GM10266 (cell line): ENCODE measurements around the gene CD151.

ENCODE experiments used
- DNase-seq: peaks from one replicate; pipeline ENCODE4 v3.0.0; 2012; ENCODE audit errors: extremely low spot score
- TF ChIP-seq, protein P1 (sequence below): IDR thresholded peaks from 2 replicates; pipeline ENCODE4 v1.5.1; 2012; ENCODE audit warnings: mild to moderate bottlenecking, low read depth; ENCODE audit not compliant: control insufficient read depth, insufficient read depth; ENCODE audit errors: missing control alignments

Gene CD151

DNA sequence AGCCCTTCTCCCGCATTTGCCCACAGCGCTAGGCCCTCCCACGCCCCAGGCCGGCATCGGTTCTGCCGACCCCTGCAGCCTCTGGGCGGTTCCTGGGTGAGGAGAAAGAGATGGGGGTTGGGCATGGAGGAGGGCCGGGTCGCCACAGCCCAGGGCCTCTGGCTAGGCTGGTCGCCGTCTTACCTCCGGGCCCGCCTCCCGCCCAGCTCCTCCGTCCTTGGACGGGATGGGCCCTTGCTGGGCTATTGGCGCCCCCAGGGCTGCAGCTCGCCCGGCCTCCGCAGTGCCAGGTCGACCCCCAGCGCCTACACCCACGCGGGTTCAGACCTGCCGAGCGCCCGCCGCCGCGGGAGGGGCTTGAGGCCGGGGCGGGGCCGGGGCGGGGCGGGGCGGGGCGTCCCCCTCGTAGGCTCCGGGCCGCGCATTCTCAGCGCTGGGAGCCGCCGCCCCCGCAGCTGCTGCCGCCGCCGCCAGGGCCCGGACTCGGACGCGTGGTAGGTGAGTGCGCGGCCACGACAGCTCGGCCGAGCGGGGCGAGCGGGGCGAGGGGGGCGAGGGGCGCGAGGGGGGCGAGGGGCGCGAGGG lies at the start of gene CD151:
CD151 (plus strand) TSS at position 424 of the 585 bp plus-strand sequence. CDS start 3,118 bp downstream, outside the sequence.
- DNase-seq = peak; percentile 90
- TF ChIP-seq, protein P1, sequence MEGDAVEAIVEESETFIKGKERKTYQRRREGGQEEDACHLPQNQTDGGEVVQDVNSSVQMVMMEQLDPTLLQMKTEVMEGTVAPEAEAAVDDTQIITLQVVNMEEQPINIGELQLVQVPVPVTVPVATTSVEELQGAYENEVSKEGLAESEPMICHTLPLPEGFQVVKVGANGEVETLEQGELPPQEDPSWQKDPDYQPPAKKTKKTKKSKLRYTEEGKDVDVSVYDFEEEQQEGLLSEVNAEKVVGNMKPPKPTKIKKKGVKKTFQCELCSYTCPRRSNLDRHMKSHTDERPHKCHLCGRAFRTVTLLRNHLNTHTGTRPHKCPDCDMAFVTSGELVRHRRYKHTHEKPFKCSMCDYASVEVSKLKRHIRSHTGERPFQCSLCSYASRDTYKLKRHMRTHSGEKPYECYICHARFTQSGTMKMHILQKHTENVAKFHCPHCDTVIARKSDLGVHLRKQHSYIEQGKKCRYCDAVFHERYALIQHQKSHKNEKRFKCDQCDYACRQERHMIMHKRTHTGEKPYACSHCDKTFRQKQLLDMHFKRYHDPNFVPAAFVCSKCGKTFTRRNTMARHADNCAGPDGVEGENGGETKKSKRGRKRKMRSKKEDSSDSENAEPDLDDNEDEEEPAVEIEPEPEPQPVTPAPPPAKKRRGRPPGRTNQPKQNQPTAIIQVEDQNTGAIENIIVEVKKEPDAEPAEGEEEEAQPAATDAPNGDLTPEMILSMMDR = no peak

DNA sequence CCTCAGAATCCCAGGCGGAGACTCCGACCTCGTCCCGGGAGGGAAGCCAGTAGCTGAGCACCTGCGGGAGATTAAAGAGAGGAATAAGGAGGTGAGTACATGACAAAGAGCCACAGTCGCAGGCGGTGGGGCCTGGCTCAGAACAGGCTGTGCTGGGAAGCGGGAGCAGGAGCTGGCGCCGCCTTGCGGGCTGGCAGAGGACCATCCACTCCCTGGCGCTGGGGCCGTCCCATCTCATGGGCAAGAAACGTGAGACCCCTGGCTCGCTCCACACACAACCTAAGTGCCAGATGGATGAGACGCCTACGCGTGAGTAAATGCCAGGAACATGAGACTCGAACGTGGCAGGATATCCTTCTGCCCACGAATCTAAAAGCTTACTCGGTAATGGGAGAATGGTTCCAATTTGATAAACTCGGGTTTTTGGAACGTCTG lies 49.2 kb upstream of the CD151 start:
- no peak for DNase-seq
- TF ChIP-seq, protein P1 = peak; percentile 46

DNA sequence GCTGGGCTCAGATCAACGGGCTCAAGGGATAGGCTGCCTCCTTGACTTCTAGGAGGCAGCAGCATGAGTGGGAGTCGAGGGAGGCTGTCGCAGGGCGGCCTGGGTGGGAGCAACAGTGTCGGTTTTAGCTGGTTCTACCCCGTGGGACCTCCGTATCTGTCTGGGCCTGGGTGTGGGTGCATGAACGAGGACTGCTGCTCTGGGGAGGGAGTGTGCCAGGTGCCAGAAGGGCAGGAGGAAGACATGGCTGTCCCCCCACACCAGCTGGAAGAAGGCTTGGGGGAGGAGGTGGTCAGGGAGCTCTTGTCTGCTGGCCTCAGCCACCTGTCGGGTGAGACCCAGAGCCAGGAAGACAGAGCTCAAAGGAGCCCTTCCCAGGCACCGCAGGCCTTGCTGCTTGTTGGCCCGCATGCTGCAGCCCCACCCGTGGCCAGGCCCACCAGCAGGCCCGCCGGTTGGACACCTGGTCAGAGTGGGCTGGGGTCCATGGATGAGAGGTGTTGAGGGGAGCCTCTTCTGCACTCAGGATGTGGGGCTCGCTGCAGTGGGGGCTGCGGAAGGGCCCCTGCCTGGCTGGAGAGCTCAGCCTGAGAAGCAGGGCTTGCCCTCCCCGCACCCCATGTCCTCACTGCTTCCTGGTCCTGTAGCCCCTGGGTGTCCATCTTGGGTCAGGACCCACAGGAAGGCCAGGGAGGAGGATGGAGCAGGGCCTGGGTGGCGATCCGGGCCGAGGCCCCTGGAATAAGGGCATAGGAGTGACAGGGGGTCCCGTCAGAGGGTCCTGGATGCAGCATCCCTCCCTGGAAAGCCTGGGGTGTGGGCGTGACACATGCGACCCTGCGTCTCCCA lies 46.3 kb upstream of the CD151 start:
- no peak for DNase-seq

DNA sequence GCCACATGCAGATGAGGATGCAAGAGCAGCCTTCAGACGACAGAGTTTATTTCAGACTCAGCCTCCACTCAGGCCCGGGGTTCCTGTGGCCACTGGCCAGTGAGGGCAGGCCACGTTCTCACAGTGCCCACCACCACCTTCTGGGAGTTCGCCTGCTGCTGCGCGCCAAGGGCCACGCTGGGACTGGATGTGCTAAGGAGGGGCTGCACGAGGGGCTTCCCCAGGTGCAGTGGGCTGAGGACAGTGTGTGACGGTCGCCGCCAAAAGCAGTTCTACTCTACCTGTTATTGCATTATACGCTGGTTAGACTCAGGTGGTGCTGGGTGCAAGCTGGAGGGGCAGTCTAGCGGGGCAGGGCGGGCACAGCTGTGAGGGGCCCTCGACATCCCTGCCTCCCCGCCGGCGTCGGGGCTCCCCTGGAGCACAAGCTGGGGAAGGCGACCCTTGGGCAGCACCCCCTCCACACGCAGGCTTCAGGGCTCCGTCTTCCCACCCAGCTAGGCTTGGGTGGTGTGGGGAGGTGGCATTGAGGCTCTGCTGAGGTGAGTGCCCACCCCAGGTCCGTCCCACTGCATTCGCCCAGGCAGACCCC lies 45.6 kb upstream of the CD151 start:
- TF ChIP-seq, protein P1 = no peak
- no peak for DNase-seq

More for the DNA sequence above, 46.3 kb upstream of the CD151 start:
- TF ChIP-seq, protein P1 = no peak

DNA sequence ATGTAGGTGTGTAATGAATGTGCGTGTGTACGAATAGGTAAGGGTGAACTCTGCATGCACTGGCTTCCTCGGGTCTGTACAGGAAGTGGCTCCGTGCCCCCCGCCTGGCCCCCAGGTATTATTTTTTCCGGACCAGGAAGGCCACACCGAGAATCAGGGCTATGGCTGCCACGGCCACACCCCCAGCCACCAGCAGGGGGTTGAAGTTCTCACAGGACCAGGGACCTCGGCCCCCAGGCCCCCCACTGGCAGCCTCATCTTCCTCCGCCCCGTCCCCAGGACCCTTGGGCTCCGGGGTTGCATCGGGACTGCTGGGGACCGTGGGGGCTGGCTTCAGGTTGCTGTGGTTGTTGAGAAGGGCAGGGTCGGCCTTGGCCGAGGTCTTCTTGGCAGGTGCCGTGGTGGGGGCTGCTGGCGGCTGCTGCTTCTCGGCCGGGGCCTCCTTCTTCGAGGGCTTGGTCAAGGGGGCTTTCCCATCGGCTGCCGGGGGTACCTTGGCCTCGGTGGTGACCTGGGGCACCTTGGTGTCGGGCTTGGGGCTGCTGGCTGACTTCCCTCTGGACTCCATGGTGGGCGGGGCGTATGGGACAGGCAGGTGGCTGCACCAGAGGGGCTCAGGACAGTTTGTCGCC lies 44.6 kb upstream of the CD151 start:
- DNase-seq = no peak
- TF ChIP-seq, protein P1 = no peak

DNA sequence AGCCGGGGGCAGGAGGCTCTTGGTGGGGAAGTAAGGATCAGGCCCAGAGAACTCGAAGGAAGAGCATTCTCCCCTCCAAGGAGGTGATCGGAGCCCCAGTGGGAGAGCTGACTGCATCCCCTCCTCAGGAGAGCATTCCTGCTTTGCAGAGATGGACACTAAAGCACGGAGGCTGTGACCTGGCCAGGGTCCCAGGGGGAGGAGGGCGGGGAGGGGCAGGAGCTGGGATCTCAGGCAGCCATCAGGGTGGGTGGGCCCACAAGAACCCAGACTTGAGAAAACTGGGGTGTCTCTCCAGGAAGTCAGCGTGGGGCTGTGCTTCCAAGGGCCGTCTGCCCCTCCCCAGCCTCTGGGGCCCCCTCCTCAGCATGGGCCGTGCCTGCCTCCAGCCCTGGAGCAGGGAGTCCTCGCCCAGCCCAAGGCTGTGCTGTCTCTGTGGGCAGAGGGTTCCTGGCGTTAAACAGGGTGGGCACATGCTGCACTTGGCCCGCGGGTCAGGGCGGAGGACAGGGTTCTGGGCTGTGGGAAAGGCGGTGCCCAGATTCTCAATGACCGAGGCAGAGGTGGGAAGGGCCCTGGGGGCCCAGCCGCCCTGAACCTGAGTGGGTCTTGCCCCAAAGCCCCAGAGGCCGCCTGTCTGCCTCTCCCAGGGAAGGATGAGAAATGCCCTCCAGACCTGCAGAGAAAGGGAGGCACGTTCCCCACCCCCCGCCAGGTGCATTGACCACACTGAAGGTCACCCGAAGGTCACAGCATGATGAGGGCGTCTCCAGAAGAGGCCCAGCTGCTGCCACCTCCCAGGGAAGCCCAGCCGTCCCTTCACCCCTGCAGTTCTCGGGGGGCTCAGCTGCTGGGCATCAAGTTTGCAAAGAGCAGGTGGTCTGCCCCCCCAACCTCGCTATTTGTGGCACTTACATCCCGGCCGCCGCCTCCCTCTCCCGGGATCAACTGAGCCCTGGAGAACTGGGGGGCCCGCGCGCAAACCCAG lies 43.5 kb upstream of the CD151 start:
- DNase-seq = no peak

More for the DNA sequence above, 43.5 kb upstream of the CD151 start:
- TF ChIP-seq, protein P1 = no peak
